Stimulated activated CD4-positive, alpha-beta T cell treated with anti-CD3 and anti-CD28 coated beads, Interleukin-2, amount 100 ng/mL, for 48 hours (primary cell): Measurements from ENCODE around the gene LCAT.
"Not testable (repeated sequence)": the region's sequence is repeated elsewhere in the genome, so short reads cannot be mapped to it uniquely, and the experiment has no call there.

Experiments
- DNase-seq, 2 donors: peaks; one replicate each; pipeline ENCODE4 v3.0.0-alpha.2; 2020

The LCAT gene

DNA sequence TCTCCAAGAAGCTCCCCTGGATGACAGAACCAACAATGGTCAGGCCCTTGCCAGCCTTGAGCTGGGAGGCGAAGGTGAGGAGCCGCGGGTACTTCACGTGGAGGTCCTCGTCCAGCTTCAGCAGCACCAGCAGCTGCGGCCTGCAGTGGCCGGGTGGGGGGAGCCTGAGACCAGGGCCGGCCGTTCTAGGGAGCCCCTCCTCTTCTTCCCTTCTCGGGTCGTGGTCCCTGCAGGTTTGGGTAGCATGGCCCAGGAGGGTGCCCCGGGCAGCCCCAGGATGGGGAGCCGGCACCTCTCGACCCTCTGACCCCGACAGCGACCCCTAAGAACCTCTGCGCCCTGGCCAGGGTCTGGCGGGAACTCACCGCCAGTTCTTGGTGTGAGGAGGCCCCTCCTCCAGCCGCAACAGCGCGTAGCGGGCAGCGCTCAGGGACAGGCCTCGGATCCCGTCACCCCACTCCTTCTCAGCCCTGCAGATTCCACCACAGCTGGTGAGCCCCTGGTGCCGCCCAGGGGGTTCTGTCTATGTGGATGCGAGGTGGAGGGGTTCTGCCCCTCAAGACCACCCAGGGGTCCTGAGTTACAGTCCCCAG lies 3.1 kb upstream of the LCAT start:
- no peak for DNase-seq

DNA sequence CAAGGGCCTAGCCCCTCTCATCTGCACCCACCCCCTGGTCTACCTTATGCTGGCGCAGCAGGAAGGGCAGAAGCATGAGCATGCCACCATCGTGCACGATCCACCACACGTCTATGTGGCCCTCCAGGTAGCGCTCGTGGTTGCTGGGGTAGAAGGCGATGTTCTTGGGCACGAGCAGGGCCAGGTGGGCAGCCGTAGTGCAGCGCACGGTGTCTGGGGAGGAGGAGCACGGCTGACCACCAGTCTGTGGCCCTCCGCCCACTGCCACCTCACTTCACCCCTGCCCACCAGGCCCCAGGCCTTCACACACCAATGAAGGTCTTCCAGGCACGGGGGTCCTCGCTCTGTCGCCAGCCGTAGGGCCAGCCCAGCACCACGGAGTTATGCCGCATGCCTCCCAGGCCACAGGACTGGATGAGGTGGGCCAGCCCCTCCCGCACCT lies 2.2 kb upstream of the LCAT start:
- no peak for DNase-seq

GRCh38 chr16:67945392-67945933 lies 1.5 kb upstream of the LCAT start:
- DNase-seq: no peak

DNA sequence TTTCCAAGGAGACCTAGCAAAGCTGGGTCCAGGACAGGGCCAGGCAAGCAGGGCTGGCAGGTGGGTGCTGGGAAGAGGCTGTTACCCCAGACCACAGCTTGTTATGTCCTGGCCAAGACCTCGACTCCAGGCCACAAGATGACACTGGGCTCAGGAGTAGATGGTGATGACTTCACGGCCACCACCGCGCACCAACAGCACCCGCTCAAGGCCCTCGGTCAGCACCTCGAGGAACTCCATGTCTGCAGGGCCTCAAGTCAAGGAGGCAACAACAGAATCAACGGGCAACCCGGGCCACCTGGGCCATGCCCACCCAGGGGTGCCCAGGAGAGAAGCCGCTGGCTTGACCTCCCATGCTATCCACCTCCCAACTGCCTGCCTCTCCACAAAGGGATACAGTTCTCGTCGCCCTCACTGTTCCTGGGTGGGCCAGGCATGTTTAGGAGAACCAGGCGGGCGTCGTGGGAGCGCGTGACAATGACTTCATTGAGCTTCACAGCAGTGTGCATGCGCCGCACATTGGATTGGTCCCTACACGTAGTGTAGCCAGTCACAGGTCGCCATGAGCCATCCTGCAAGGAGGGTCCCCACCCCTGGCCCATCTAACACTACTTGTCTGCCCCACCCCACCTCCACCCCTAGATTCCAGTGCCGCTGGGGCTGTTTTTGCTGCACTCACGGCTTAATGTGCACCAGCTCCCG lies 921 bp upstream of the LCAT start:
- no peak for DNase-seq

- no peak for DNase-seq
These were observed 683 bp downstream of the LCAT start for GRCh38 chr16:67943256-67943618.

GRCh38 chr16:67942510-67943255 lies 1.2 kb downstream of the LCAT start:
- no peak for DNase-seq

DNA sequence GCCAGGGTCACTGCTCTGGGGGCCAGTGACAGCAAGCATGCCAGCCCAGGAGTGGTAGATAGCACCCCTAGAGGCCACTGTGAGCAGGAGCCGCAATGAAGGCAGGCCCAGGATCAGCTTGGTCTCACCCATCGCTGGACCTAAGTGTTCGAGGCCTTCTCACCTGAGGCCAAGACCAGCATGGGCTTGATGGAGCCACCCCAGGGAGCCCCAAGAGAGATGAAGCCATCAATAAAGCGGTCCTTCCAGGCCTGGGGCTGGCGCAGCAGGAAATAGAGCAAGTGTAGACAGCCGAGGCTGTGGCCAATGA lies 1.8 kb downstream of the LCAT start:
- peak in 1 of 2 donors; percentile 30 for DNase-seq

DNA sequence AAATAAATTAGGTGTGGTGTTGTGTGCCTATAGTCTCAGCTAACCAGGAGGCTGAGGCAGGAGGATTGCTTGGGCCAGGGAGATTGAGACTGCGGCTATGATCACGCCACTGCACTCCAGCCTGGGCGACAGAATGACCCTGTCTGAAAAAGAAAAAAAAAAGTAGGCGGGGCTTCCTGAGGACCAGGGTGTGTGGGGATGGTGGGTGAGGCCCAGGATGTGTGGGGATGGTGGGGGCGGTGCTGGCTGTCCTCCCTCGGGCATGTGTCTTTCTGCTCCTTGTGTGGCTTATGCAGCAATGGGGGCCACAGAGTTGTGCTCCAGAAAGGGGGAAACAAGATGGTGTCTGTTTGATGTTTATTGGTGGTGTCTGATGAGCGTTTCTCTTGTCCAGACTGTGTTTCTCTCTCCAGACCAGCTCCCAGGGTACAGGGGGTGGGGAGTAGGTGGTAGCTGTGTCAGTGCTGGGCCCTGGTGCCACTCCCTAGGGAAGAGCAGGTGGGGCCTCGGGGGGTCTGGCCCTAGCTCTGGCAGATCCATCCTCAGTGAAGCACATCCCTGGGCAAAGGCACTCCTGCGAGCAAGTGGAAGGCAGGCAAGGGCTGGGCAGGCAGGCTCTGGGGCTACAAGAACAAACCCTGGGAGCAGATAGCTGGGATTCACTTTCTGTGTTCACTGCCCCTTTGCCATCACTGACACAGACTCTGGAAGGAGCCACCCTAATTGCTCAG lies 2.3 kb downstream of the LCAT start:
- no peak for DNase-seq

DNA sequence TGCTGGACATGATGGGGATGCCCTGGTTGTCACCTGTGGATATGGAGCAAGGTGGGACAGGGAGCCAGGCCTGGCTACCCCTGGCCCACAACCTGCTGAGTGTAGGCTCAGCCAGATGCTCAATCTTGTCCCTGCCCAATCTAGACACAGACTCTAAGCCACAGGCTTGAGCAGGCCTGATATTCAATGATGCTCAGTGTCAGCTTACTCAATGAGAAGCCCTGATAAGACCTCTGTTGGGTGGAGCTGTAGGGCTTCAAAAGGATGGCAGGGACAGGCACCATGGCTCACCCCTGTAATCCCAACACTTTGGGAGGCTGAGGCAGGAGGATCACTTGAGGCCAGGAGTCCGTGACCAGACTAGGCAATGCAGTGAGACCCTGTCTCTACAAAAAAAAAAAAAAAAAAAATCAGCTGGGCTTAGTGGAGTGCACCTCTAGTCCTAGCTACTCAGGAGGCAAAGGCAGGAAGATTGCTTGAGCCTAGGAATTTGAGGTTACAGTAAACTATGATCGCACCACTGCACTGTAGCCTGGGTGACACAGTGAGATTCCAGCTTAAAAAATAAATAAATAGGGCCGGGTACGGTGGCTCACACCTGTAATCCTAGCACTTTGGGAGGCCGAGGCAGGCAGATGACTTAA lies 3.4 kb downstream of the LCAT start:
- no peak for DNase-seq

DNA sequence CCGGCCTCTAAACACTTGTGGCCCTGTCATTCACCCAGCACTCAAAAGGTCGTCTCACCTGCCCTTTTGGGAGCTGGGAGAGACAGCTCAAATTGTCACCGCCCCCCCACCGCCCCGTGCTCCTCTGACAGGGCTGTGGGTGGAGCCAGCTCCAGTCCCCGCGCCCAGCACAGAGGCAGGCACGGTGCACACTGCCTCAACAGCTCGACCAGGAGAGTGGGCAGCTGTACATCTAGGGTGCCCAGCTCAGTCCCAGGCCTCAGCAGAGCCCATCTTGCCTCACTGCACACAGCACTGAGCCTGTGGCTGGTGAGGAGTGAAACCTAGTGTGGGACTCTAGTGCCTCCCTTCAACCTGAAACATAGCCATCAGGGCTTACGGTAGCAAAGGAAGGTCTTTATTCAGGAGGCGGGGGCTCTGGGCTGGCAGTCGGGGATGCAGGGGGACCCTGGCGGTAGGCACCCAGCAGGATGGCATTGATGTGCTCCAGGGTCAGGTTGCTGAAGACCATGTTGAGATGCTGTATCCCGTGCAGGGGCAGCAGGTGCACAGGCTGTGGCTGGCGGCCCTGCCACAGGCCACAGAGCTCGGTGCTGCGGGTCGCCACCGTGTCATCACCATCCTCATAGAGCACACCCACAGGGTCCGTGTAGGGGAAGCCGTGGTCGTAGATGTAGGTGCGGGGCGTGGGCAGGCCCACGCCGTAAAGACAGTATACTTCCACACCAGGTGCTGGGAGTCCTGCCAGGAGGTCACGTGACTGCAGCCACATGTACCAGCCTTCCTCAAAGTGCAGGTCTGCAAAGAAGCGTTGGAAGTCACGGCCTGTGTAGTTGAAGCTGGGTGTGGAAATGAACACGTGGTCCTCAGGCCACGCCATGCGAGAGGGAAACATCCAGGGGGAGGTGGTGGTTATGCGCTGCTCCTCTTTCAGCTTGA lies 4.1 kb downstream of the LCAT start:
- DNase-seq: peak; percentile 31 to 34

GRCh38 chr16:67937713-67938112 lies 6.2 kb downstream of the LCAT start:
- DNase-seq: not testable (repeated sequence)

- DNase-seq: peak in 1 of 2 donors; percentile 66
These were observed 6.9 kb downstream of the LCAT start for GRCh38 chr16:67936880-67937605.

DNA sequence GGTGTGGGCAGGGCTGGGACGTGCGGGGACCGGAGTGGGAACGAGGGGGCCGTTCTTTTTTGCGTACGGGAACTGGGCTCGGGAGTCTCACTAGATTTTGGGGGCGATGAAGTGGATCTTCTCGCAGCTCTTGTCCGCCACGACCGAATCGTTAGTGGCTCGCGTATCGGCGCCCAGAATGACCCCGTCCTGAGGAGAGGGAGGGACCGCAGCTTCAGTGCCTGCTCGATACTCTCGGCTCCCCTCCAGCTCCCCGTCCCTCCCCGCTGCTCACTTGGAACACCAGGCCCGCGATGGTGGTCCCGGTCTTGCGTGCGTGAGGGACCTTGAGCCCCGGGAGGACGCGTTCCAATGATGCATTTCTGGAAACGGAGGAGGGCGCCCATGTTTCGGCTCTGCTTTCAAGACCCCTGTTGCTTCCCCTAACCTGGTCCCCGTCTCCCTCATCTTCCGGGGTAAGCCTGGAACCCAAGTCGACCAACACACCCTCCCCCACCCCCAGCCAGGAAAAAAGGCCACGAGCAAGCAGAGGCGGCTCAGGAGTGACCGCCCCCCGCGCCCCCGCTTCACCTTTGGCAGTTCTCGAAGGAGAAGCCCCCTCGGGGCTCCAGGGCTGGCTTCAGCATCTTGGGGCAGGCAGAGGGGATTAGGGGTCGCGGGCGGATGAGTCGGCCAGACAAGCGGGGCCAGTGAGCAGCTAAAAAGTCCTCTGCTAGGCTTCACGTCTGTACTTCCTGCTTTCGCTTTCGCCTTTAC lies 7.6 kb downstream of the LCAT start, which contains the start of gene PSMB10:
PSMB10 (minus strand) TSS at position 727 of the 756 bp plus-strand sequence; CDS start at position 626, 101 bp downstream.
- peak; percentile 48 to 64 for DNase-seq

DNA sequence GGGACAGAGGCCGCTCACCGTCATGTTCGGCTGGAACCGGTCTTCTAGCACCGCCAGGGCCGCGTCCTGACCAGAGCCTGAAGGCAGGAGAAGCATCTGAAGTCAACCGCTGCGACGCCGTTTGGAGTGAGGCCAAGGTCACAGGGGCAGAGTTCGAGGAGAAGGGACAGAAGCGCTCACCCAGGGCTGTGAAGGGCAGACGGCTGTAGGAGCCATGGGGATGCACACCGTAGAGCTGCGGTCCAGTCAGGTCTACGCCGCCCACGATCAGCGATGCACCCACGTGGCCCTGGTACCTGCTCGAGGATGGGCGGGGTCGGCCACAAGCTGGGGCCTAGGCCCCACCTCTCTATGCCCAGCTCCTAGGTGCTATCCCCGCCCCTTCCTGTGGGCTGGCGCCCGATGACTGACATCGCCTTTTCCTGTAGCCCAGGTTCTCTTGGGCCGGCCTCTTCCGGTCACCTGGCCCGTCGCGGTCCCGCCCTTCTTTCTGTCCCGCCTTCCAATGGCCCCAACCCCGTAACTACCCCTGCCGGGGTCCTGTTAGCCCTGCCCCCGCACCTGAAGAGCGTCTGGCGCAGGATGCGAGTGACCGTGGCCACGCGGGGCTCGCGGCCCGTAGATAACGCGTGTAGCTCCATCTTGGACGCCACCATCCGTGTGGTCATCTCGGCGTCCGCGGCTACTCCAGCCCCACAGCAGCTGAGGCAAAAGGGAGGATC lies 8.4 kb downstream of the LCAT start:
- peak; percentile 88 to 89 for DNase-seq

GRCh38 chr16:67935101-67935401 lies 8.9 kb downstream of the LCAT start:
- no peak for DNase-seq

GRCh38 chr16:67934306-67935100 lies 9.4 kb downstream of the LCAT start:
- DNase-seq: no peak

- DNase-seq: no peak
These were observed 10.1 kb downstream of the LCAT start for GRCh38 chr16:67933805-67934204.

GRCh38 chr16:67932462-67932840 lies 11.5 kb downstream of the LCAT start:
- DNase-seq: no peak
